AG04450 (cell line): ENCODE results near the gene NUCKS1. TPM values are rescaled to one million over a fixed set of nuclear protein-coding genes. Genes with fewer than 3 reads are reported as not detected.

Source experiments
- CTCF ChIA-PET: fragments of 300-600, 350-600 bp; formaldehyde crosslinking; extraction: SDS; loops from one replicate; lab custom pipeline; 2022; ENCODE audit warnings: antibody characterized with exemption, inconsistent platforms; lab: Charles Lee
- POLR2A ChIA-PET: fragments of 350-600 bp; formaldehyde crosslinking; extraction: SDS; loops from one replicate; lab custom pipeline; 2021; ENCODE audit warnings: antibody characterized with exemption, inconsistent platforms; lab: Yijun Ruan, JAX
- DNase-seq: peaks from one replicate; pipeline ENCODE4 v3.0.0-alpha.2; 2011; ENCODE audit warnings: low read depth, low spot score
- H3K27ac ChIP-seq: one replicate; pipeline ENCODE4 v1.5.1; 2012; ENCODE audit warnings: low read depth, low read length, control low read depth
- H3K27me3 ChIP-seq: one replicate; pipeline ENCODE4 v1.6.0; 2012; ENCODE audit warnings: low read length; ENCODE audit not compliant: control insufficient read depth, insufficient read depth
- H3K4me3 ChIP-seq: 2 replicates; pipeline ENCODE4 v1.5.1; 2011; ENCODE audit warnings: mild to moderate bottlenecking, low read depth, low read length, control low read depth
- H3K9me3 ChIP-seq: 2 replicates; pipeline ENCODE4 v1.5.1; 2012; ENCODE audit warnings: low read length; ENCODE audit not compliant: control insufficient read depth, insufficient read depth
- CTCF ChIP-seq: IDR thresholded peaks from 2 replicates; pipeline ENCODE4 v1.5.1; 2011; ENCODE audit warnings: low read depth, low read length, control low read depth, inconsistent platforms
- polyA plus RNA-seq: library from polyadenylated mRNA; depleted of rRNA; stranded (reverse); fragments of >200 nt; gene quantifications from 2 replicates; pipeline ENCODE4 v1.2.3, GENCODE V29; 2011

NUCKS1 gene
- polyA plus RNA-seq, 1 experiment, result 105 TPM

- Histone ChIP-seq H3K27ac (no peak overlapping the region), H3K4me3 (no peak overlapping the region), H3K9me3 (no peaks in the 10 kb centered on the region), H3K27me3 (no peaks in the 10 kb centered on the region)
- ChIA-PET CTCF (interaction anchor here (0.9 to 1.8 kb wide), 3 partner anchors 13 to 38 kb away, joined by 3 to 6 read pairs (median 3); no protein-coding TSS in a partner anchor), POLR2A (no interaction called here)
- no peak for DNase-seq
- TF ChIP-seq CTCF, result no peak
Observed at GRCh38 chr1:205672970-205673369, 77.0 kb downstream of the NUCKS1 start.

- Histone ChIP-seq H3K27me3 (no peaks in the 10 kb centered on the region), H3K4me3 (no peak overlapping the region), H3K9me3 (no peaks in the 10 kb centered on the region), H3K27ac (no peak overlapping the region)
- DNase-seq, result no peak
- ChIA-PET CTCF (interaction anchor here (1.8 kb wide), 1 partner anchor 13 kb away, joined by 6 read pairs; no protein-coding TSS in a partner anchor), POLR2A (no interaction called here)
- no peak for TF ChIP-seq CTCF
Observed at GRCh38 chr1:205672395-205672889, 77.5 kb downstream of the NUCKS1 start.

- no peak overlapping the region for H3K27ac ChIP-seq
- no peak for DNase-seq
- CTCF ChIA-PET, result interaction anchor here (0.8 to 6.9 kb wide), 5 partner anchors 13 to 307 kb away, joined by 3 to 60 read pairs (median 4); no protein-coding TSS in a partner anchor
- H3K9me3 ChIP-seq, result no peaks in the 10 kb centered on the region
- H3K27me3 ChIP-seq, result no peaks in the 10 kb centered on the region
- TF ChIP-seq CTCF, result no peak
- POLR2A ChIA-PET, result no interaction called here
- no peak overlapping the region for H3K4me3 ChIP-seq
Observed at GRCh38 chr1:205670611-205671430, 79.2 kb downstream of the NUCKS1 start.

GRCh38 chr1:205670150-205670446 lies 79.9 kb downstream of the NUCKS1 start:
- H3K9me3 ChIP-seq, result no peaks in the 10 kb centered on the region
- ChIA-PET CTCF (interaction anchor here (1.3 to 6.9 kb wide), 2 partner anchors 13 to 307 kb away, joined by 4 to 60 read pairs; no protein-coding TSS in a partner anchor), POLR2A (no interaction called here)
- H3K27me3 ChIP-seq, result no peaks in the 10 kb centered on the region
- no peak for TF ChIP-seq CTCF
- no peak for DNase-seq
- no peak overlapping the region for H3K27ac ChIP-seq
- H3K4me3 ChIP-seq, result no peak overlapping the region
